Stimulated activated CD4-positive, alpha-beta T cell treated with anti-CD3 and anti-CD28 coated beads, TNF-alpha, amount 100 ng/mL, for 48 hours (primary cell): ENCODE measurements around the gene UBAP1.
"Not testable (repeated sequence)": the region's sequence is repeated elsewhere in the genome, so short reads cannot be mapped to it uniquely, and the experiment has no call there.

Experiments used
- DNase-seq, 3 donors: peaks; one replicate each; pipeline ENCODE4 v3.0.0-alpha.2; 2020; ENCODE audit warnings: low read depth in 3 of 3

Gene UBAP1

GRCh38 chr9:34179213-34180136 is 632 bp downstream of the UBAP1 start:
- DNase-seq, result peak in 1 of 3 donors; percentile 8

GRCh38 chr9:34185778-34186551 is 7.1 kb downstream of the UBAP1 start:
- DNase-seq, result no peak

- DNase-seq, result no peak
These were observed 9.0 kb downstream of the UBAP1 start for GRCh38 chr9:34187891-34188240.

- no peak for DNase-seq
These were observed 12.4 kb downstream of the UBAP1 start for GRCh38 chr9:34190996-34191892.

- no peak for DNase-seq
These were observed 16.3 kb downstream of the UBAP1 start for GRCh38 chr9:34195143-34195542.

GRCh38 chr9:34197286-34197685 is 18.4 kb downstream of the UBAP1 start:
- DNase-seq, result not testable (repeated sequence)

- no peak for DNase-seq
These were observed 19.2 kb downstream of the UBAP1 start for GRCh38 chr9:34197756-34198711.

GRCh38 chr9:34200092-34200491 is 21.2 kb downstream of the UBAP1 start:
- DNase-seq, result no peak

- DNase-seq, result no peak
These were observed 24.6 kb downstream of the UBAP1 start for GRCh38 chr9:34203275-34203991.

- no peak for DNase-seq
These were observed 25.3 kb downstream of the UBAP1 start for GRCh38 chr9:34203992-34204635.

GRCh38 chr9:34205102-34205501 is 26.3 kb downstream of the UBAP1 start:
- DNase-seq, result no peak

GRCh38 chr9:34206561-34206960 is 27.7 kb downstream of the UBAP1 start:
- DNase-seq, result no peak

- DNase-seq, result no peak
These were observed 32.6 kb downstream of the UBAP1 start for GRCh38 chr9:34211395-34211794.

GRCh38 chr9:34214354-34215000 is 35.6 kb downstream of the UBAP1 start:
- not testable (repeated sequence) for DNase-seq

GRCh38 chr9:34216325-34216724 is 37.5 kb downstream of the UBAP1 start:
- no peak for DNase-seq

GRCh38 chr9:34217015-34217414 is 38.2 kb downstream of the UBAP1 start:
- DNase-seq, result not testable (repeated sequence)

- DNase-seq, result no peak
These were observed 39.6 kb downstream of the UBAP1 start for GRCh38 chr9:34218446-34218845.

- DNase-seq, result no peak
These were observed 40.6 kb downstream of the UBAP1 start for GRCh38 chr9:34219421-34219820.

- no peak for DNase-seq
These were observed 41.4 kb downstream of the UBAP1 start for GRCh38 chr9:34220218-34220617.
